Stimulated activated CD4-positive, alpha-beta T cell treated with anti-CD3 and anti-CD28 coated beads, Interleukin-4, amount 100 ng/mL, for 24 hours (primary cell): ENCODE data around the gene PCDHB2.
"Not testable (repeated sequence)": the region's sequence is repeated elsewhere in the genome, so short reads cannot be mapped to it uniquely, and the experiment has no call there.

Experiments
- DNase-seq: peaks from one replicate; pipeline ENCODE4 v3.0.0-alpha.2; 2020

PCDHB2 gene

DNA sequence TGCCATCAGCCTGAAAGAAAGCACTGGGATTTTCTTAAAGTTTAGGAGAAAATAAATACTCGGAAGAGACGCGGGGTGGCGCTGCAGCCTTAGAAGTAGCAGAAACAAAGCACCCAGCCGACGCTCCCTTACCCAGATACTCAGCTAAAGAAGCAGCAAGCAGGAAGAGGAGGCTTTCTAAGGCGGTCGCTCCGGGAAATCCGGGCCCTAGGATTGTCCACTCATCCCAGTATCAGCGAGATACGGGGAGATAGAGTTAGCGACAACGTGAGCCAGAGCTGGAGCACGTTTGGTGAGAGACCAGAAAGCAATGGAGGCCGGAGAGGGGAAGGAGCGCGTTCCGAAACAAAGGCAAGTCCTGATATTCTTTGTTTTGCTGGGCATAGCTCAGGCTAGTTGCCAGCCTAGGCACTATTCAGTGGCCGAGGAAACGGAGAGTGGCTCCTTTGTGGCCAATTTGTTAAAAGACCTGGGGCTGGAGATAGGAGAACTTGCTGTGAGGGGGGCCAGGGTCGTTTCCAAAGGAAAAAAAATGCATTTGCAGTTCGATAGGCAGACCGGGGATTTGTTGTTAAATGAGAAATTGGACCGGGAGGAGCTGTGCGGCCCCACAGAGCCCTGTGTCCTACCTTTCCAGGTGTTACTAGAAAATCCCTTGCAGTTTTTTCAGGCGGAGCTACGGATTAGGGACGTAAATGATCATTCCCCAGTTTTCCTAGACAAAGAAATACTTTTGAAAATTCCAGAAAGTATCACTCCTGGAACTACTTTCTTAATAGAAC is at the start of gene PCDHB2:
Gene PCDHB2 (plus strand): TSS at position 135 of the 782 bp plus-strand sequence. CDS start 176 bp downstream, at position 311.
- DNase-seq = no peak

DNA sequence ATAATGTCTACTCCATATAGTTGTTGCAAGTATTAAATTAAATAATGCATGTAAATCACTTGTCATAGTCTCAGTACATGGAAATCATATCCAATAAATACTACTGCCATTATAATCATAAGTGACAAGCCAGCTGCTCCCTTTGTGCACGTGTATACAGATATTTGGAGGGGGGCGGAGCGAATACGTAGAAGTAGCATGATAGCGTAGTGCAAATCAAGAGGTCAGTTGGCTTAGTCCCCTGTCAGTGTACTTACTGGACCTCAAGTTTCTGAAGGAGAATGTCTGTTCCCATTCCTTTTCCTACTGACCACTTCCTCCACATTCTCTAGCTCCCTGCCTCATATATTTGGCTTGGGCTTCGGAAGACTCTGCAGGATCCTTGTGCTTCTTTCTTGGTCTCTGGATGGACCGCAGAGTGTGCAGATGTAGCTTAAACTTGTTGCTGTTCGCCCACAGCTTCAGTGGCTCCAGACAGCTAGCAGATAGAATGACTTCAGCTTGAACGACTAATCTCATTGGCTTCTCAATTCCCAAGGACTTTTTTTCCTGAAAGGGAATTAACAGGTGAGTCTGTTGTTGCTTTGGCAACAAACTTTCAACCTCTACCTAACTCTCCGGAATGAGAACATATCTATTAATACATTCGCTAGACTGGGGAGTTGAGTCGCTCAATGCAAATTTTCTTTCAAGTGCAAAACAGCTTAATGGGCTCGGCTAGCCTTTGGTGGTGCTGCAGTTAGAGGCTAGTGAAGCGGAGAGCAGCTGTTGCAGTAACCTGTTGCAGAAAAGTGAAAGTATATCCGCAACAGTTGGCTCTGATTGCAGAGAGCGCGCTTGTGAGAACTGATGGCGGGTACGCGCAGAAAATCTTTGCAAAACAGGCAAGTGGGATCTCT is 43.5 kb upstream of the PCDHB2 start, which contains the start of gene PCDHB1:
Gene PCDHB1 (plus strand): TSS at position 753 of the 899 bp plus-strand sequence. CDS start 97 bp downstream, at position 850.
- no peak for DNase-seq

DNA sequence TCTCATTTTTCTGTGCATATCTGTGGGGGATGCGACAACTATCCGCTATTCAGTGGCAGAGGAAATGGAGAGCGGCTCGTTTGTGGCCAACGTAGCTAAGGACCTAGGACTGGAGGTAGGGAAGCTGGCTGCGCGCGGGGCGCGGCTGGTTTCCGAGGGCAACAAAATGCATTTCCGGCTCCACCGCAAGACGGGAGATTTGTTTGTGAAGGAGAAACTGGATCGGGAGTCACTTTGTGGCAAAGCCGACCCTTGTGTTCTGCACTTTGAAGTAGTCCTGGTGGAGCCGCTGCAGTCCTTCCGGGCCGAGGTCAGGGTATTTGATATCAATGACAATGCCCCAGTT is 42.9 kb upstream of the PCDHB2 start:
- DNase-seq = no peak

DNA sequence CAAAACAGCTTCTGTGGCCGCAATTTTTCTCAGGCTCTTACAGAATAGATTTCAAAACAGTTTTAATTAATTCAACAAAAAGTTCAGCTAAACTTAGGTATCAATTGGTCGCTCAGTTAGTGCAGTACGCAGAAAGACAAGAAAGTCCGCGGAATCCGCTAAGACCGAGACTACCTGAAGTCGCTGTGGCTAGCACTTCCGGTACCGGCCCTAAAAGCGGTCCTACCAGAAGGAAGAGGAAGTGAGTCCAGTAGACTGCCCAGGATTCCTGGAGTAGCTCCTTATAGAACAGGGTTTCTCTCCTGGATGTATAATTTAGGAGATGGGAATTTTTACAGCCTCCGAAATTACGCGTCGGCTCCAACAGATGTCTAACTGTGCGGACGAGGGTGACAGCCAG is 16.6 kb upstream of the PCDHB2 start:
- DNase-seq = no peak

DNA sequence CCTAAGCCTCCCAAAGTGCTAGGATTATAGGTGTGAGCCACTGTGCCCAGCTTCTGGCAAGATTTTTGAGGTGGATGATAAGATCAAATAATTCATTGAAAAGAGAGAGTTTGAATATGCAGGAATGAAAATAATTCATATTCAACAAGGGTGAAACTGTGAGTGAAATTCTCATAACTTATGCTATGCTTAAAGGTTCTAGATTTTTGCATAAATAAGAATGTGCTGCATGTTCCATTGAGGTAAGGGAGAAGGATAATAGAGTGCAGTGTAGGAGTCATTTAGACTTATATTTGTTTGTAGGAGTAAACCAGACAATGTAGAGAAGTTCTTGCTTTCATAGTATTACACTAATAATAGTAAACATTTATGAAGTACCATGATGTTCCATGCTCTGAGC is 12.2 kb upstream of the PCDHB2 start:
- DNase-seq = no peak

DNA sequence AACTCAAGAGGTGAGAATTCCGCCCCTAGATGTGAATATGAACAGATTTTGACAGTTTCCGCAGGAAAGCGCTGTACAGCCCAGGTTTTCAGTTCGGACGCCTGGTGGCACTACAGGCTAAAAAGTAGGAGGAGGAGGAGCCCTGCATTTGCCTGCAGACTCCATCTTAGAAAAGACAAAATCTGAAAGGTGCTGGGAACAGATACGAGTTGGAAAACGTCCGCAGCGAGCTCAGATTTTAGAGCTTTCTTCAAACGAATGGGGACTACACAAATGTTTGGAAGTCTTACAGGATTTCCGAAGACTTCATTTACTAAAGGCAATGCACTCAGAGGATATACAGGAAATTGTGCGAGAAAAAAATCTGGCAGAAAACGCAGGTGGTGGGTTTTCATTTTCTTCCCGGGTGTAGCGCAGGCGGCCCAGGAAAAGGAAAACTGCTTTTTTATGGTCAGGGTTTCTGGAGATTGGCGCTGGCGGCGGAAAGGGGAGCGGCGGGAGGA is 9.9 kb upstream of the PCDHB2 start:
- peak; percentile 27 for DNase-seq

DNA sequence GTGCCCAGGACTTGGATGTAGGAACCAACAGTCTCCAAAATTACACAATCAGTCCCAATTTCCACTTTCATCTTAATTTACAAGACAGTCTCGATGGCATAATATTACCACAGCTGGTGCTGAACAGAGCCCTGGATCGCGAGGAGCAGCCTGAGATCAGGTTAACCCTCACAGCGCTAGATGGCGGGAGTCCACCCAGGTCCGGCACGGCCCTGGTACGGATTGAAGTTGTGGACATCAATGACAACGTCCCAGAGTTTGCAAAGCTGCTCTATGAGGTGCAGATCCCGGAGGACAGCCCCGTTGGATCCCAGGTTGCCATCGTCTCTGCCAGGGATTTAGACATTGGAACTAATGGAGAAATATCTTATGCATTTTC is 837 bp downstream of the PCDHB2 start:
- DNase-seq = no peak

DNA sequence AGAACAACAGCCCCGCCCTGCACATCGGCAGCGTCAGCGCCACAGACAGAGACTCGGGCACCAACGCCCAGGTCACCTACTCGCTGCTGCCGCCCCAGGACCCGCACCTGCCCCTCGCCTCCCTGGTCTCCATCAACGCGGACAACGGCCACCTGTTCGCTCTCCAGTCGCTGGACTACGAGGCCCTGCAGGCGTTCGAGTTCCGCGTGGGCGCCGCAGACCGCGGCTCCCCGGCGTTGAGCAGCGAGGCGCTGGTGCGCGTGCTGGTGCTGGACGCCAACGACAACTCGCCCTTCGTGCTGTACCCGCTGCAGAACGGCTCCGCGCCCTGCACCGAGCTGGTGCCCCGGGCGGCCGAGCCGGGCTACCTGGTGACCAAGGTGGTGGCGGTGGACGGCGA is 1.8 kb downstream of the PCDHB2 start:
- DNase-seq = not testable (repeated sequence)

DNA sequence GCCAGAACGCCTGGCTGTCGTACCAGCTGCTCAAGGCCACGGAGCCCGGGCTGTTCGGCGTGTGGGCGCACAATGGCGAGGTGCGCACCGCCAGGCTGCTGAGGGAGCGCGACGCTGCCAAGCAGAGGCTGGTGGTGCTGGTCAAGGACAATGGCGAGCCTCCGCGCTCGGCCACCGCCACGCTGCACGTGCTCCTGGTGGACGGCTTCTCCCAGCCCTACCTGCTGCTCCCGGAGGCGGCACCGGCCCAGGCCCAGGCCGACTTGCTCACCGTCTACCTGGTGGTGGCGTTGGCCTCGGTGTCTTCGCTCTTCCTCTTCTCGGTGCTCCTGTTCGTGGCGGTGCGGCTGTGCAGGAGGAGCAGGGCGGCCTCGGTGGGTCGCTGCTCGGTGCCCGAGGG is 2.2 kb downstream of the PCDHB2 start:
- not testable (repeated sequence) for DNase-seq

DNA sequence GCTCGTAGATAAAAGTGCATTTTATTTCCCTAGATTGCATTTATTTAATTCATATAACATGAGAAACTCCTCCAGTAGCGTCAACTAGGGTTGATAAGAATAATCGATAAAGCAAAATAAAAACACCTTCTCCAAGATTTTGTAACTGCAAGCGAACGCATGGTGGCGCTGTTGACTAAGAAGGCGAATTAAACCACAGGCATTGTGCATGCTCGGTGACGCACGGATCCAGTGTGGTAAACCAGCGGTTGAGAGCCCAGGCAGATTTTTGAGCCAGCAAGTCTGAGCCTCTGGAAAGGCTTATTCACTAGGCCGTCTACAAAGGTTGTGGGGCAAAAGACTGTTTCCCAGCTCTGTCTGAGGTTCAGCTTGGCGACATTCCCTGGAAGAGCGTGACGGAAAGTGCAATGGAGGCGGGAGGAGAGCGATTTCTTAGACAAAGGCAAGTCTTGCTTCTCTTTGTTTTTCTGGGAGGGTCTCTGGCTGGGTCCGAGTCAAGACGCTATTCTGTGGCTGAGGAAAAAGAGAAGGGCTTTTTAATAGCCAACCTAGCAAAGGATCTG is 5.9 kb downstream of the PCDHB2 start, which contains the start of gene PCDHB3:
Gene PCDHB3 (plus strand): TSS at position 231 of the 563 bp plus-strand sequence. CDS start 177 bp downstream, at position 408.
- peak; percentile 18 for DNase-seq

DNA sequence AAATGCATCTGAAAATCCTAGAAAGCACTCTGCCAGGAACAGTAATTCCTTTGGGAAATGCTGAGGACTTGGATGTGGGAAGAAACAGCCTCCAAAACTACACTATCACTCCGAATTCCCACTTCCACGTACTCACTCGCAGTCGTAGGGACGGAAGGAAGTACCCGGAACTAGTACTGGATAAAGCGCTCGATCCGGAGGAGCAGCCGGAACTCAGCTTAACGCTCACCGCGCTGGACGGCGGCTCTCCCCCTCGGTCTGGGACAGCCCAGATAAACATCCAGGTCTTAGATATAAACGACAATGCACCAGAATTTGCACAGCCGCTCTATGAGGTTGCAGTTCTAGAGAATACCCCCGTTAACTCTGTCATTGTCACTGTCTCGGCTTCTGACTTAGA is 6.6 kb downstream of the PCDHB2 start:
- no peak for DNase-seq

DNA sequence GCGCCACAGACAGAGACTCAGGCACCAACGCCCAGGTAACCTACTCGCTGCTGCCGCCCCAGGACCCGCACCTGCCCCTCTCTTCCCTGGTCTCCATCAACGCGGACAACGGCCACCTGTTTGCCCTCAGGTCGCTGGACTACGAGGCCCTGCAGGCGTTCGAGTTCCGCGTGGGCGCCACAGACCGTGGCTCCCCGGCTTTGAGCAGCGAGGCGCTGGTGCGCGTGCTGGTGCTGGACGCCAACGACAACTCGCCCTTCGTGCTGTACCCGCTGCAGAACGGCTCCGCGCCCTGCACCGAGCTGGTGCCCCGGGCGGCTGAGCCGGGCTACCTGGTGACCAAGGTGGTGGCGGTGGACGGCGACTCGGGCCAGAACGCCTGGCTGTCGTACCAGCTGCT is 7.7 kb downstream of the PCDHB2 start:
- DNase-seq = not testable (repeated sequence)

DNA sequence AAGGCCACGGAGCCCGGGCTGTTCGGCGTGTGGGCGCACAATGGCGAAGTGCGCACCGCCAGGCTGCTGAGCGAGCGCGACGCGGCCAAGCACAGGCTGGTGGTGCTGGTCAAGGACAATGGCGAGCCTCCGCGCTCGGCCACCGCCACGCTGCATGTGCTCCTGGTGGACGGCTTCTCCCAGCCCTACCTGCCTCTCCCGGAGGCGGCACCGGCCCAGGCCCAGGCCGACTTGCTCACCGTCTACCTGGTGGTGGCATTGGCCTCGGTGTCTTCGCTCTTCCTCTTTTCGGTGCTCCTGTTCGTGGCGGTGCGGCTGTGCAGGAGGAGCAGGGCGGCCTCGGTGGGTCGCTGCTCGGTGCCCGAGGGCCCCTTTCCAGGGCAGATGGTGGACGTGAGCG is 8.1 kb downstream of the PCDHB2 start:
- not testable (repeated sequence) for DNase-seq

DNA sequence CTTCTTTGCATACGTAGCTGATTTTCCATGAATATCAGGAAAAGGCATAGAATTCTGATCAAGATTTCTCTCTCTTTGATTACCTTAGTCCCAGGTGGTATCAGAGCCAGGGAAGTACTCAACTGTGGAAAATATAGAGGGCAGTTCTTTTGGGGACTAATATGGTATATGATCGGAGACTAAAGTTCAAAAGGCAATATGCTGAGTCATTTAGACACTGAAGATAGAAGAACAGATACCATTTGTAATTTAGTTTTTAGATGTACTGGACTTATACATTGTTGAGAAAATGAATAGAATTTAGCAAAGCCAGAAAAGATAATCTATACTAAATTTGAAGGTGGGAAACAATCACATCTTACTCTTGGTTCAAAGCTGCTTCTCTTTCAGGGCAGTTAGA is 10.9 kb downstream of the PCDHB2 start:
- DNase-seq = no peak

DNA sequence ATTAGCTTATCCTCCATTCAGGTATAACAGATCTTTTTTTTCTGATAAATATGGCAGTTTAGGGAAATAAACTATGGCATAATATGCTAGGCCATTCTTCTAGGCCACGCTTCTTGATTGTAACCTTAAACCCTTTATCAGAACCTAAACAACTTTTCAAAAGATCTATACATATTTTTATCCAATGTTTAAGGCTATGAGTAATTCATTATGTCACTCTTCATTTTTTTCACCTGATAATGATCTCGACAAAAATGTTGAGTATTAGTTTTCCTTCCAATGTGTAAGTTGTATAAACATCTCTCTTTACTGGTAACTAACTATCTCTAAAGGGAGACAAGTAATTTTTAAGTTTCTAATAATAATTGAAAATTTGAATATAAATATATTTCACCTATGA is 24.8 kb downstream of the PCDHB2 start:
- no peak for DNase-seq

DNA sequence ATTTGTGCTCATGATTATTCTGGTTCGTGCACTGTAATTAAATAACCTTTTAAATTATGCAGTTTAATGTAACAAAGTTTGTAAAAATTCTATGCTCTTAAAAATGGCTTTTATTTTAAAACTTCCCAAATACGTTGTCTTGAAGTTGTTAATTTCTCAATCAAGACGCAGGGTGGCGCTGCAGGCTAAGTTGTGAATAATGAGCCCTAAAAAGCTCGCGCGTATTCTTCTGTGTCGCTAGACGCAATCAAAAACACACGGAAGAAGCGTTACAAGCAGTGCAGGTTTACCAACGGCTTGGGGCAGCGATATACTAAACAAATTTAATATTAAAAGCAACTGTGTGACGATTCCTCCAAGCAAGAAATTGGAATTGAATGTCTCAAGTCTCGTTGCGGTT is 27.1 kb downstream of the PCDHB2 start, which contains the start of gene PCDHB4:
Gene PCDHB4 (plus strand): TSS at position 256 of the 400 bp plus-strand sequence. CDS start 181 bp downstream, outside the sequence.
- no peak for DNase-seq

DNA sequence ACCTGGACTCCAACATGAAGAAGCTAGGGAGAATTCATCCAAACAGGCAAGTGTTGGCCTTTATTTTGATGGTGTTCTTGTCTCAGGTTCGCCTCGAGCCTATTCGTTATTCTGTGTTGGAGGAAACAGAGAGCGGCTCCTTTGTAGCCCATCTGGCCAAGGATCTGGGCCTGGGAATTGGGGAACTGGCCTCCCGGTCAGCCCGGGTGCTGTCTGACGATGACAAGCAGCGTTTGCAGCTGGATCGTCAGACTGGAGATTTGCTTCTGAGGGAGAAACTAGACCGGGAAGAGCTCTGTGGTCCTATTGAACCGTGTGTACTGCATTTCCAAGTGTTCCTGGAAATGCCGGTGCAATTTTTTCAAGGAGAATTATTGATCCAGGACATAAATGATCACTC is 27.6 kb downstream of the PCDHB2 start:
- DNase-seq = no peak

DNA sequence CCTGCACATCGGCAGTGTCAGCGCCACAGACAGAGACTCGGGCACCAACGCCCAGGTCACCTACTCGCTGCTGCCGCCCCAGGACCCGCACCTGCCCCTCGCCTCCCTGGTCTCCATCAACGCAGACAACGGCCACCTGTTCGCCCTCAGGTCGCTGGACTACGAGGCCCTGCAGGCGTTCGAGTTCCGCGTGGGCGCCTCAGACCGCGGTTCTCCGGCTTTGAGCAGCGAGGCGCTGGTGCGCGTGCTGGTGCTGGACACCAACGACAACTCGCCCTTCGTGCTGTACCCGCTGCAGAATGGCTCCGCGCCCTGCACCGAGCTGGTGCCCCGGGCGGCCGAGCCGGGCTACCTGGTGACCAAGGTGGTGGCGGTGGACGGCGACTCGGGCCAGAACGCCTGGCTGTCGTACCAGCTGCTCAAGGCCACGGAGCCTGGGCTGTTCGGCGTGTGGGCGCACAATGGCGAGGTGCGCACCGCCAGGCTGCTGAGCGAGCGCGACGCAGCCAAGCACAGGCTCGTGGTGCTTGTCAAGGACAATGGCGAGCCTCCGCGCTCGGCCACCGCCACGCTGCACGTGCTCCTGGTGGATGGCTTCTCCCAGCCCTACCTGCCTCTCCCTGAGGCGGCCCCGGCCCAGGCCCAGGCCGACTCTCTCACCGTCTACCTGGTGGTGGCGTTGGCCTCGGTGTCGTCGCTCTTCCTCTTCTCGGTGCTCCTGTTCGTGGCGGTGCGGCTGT is 29.2 kb downstream of the PCDHB2 start:
- DNase-seq = not testable (repeated sequence)

DNA sequence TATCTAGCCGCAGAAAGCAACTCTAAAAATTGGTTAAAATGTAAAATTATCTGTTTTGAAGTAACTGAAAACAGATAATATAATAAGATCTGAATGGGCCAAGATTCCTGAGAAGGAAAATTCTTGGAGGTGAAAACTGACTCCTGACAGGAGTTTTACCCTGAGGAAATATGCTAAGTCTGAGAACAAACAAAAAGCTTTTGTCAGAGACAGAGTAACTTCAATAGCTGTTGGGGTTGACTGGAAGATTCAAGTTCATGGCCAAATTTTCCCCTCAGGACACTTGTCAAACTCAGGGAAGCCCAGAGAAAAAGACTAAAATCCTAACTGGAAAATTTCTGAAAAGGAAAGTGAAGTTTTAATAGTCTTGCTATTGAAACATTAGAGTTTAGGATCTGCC is 32.9 kb downstream of the PCDHB2 start:
- no peak for DNase-seq

DNA sequence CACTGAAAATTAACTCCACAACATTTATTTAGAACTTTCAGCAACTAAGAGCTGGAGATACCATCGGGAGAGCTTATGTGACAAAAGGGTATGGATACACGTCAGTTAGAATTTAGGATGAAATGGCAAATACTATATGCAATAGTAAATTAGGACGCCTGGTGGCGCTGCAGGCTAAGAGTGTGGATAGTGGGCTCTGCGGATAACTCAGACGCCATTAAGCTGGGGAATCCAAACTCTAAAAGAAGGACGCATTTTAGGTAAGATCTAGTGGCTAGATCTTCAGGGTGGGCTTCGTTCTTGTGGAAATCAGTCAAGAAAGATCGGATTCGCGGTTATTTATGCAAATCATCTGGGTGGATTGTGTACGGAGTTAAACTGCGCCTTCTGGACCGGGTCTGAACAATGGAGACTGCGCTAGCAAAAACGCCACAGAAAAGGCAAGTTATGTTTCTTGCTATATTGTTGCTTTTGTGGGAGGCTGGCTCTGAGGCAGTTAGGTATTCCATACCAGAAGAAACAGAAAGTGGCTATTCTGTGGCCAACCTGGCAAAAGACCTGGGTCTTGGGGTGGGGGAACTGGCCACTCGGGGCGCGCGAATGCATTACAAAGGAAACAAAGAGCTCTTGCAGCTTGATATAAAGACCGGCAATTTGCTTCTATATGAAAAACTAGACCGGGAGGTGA is 40.8 kb downstream of the PCDHB2 start, which contains the start of gene PCDHB5:
Gene PCDHB5 (plus strand): TSS at position 177 of the 688 bp plus-strand sequence. CDS start 229 bp downstream, at position 406.
- no peak for DNase-seq

DNA sequence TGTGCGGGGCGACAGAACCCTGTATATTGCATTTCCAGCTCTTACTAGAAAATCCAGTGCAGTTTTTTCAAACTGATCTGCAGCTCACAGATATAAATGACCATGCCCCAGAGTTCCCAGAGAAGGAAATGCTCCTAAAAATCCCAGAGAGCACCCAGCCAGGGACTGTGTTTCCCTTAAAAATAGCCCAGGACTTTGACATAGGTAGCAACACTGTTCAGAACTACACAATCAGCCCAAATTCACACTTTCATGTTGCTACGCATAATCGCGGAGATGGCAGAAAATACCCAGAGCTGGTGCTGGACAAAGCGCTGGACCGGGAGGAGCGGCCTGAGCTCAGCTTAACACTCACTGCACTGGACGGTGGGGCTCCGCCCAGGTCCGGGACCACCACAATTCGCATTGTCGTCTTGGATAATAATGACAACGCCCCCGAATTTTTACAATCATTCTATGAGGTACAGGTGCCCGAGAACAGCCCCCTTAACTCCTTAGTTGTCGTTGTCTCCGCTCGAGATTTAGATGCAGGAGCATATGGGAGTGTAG is 41.4 kb downstream of the PCDHB2 start:
- no peak for DNase-seq
